A204.1 (cell line): ENCODE results near the gene PSD.
A peak's percentile ranks its signal among the peaks of the same experiment; 100 is the strongest.

Source experiments
- FAIRE-seq: peaks from 2 replicates; lab custom pipeline; 2012; peaks lifted over from hg19 to GRCh38; lab: Jason Lieb, UNC

Gene PSD

GRCh38 chr10:102438374-102438773 is 19.8 kb upstream of the PSD start:
- no peak for FAIRE-seq

GRCh38 chr10:102437515-102437914 is 18.9 kb upstream of the PSD start:
- FAIRE-seq = no peak

DNA sequence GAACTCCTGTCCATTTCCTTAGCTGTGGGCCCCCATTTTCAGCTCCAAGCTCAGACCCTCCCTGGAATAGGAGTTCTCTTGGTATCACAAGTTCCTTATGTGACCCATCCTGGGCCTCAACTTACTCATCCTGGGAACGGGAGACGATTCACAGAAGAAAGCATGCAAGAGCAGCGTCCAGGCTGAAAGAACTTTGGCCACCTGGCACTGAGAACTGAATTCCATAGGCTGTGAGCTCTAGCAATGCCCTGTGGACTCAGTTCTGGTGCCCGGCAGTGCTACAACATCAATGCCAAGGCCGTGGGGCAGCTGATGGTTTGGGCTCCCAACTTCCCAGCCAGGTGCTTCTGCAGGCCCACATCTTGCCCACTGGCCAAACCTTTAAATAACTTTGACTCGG is 17.7 kb upstream of the PSD start:
- no peak for FAIRE-seq

GRCh38 chr10:102435529-102436233 is 17.1 kb upstream of the PSD start:
- FAIRE-seq = no peak

GRCh38 chr10:102435133-102435497 is 16.5 kb upstream of the PSD start:
- FAIRE-seq = no peak

- FAIRE-seq = no peak
These were observed 16.0 kb upstream of the PSD start for GRCh38 chr10:102434394-102435132.

- no peak for FAIRE-seq
These were observed 15.0 kb upstream of the PSD start for GRCh38 chr10:102433619-102434046.

DNA sequence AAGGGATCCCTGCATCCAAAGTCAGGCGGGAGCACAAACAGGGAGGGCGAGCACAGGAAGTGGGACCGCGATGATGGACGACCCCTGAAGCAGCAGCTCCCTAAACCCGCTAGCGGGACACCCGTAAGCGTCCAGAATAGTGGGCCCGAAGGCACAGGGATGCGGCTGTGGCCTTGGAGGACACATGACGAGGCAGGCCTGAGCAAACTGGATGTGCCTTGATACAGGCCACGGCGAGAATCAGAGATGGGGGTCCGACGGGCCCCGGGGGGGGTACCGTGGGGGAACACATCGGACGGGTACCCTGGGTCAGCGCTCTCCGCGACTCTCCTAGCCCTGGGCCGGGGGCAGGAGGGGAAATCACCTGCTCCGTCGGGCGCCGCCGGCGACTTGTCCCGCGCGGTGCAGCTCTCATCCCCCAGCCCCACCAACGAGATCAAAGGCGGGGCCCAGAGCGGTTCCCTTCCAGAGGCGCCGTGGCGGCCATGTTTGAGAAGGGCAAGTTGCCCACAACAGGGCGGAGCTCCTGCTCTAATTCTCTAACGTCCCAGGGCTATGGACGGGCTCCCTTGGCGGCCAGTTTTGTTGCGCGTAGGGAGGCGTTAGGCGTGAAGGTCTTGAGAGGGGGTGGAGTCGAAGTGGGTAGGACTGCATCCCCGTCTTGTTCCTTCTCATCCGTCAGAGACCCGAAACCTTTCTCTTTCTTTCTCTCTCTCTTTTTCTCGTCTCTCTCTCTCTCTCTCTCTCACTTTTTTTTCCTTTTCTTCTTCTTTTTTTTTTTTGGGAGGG is 13.8 kb upstream of the PSD start, which contains the start of gene CUEDC2:
TSS of gene CUEDC2 (minus strand) at position 413 of the 789 bp plus-strand sequence. CDS start 7,386 bp downstream, outside the sequence.
- peak; percentile 97 for FAIRE-seq

GRCh38 chr10:102431452-102432124 is 13.0 kb upstream of the PSD start:
- FAIRE-seq = no peak

GRCh38 chr10:102429468-102429867 is 10.9 kb upstream of the PSD start:
- FAIRE-seq = no peak

DNA sequence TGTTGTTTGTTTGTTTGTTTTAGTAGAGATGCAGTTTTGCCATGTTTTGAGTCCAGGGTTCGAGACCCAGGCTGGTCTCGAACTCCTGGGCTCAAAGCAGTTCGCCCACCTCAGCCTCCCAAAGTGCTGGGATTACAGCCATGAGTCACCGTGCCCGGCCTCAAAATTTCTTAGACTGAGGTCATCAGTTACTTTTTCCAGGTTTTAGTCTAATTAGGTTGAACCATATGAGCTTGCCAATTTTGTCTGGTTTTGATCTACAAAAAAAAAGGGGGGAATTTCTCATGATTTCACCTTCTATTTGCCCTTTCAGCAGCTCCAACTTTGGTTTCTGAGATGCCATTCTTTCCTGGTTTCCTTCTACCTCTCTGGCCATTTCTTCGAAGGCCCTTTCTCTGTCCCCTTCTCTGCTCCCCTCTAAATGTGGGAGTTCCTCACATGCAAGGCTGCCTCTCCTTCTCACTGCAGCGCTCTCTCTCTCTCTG is 8.3 kb upstream of the PSD start:
- no peak for FAIRE-seq

GRCh38 chr10:102425444-102425843 is 6.9 kb upstream of the PSD start:
- FAIRE-seq = no peak

- FAIRE-seq = no peak
These were observed 6.3 kb upstream of the PSD start for GRCh38 chr10:102424916-102425315.

- FAIRE-seq = no peak
These were observed 5.6 kb upstream of the PSD start for GRCh38 chr10:102424145-102424544.

- FAIRE-seq = no peak
These were observed 4.9 kb upstream of the PSD start for GRCh38 chr10:102423372-102423968.

GRCh38 chr10:102422545-102423129 is 4.1 kb upstream of the PSD start:
- no peak for FAIRE-seq

GRCh38 chr10:102421757-102422512 is 3.4 kb upstream of the PSD start:
- FAIRE-seq = no peak

GRCh38 chr10:102421507-102421756 is 2.8 kb upstream of the PSD start:
- FAIRE-seq = no peak

DNA sequence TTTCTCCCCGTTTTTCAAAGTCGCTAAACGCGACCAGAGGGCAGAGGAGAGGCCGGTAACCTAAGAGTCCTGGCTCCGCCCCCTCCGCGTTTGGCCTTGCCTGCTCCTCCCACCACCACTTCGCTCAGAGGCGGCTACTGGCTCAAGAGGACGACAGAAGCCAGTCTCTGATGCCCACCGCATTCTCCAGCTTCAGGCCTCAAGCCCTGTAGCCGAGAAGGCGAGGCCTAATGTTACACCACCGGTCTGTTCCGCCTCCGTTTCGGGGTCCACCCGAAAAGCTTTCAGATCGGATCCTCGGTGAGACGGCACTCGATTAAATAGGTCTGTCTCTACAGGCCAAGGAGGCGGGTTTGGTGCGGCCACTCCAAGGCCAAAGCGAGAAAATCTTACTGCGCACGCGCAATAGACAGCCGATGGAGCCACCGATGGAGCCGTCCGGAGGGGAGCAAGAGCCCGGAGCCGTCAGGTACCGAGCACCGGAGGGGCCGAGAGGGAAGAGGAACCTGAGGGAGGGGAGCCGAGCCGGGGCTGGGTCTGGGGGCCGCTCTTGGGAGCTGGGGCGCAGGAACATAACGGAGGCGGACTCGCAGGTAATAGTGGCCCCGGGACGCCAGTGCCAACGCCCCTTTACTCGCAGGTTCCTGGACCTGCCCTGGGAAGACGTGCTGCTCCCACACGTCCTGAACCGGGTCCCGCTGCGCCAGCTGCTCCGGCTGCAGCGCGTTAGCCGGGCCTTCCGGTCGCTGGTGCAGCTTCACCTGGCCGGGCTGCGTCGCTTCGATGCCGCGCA is 2.3 kb upstream of the PSD start, which contains the start of gene FBXL15:
TSS of gene FBXL15 (plus strand) at position 123 of the 793 bp plus-strand sequence. CDS start at position 417, 294 bp downstream.
- peak; percentile 89 for FAIRE-seq

DNA sequence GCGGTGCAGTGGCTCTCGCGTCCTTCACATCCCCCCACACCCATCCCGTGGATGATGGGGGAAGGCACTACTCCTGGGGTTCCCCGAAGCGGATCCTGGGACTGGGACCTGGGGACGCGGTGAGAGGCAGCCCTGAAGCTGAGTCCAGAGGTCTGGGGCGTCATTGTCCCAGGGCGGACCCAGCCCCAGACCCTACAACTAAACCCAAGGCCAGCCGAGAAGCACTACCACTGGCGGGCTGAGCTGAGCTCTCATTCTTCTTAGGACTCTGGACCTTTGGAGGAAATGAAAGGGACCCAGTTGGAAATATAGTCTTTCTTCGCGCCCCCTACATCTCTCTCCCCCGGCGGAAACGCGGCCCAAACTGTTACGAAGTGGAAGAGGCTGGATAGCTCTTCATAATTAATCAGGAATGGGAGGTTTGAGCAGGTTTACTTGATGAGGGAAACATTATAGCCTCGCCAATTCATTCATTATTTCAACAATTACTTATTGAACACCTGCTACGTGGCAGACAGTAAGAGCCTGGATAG is 1.7 kb upstream of the PSD start:
- no peak for FAIRE-seq
